Trophoblast cell (in vitro differentiated cells and primary cell): ENCODE data around the gene SMIM14.

Experiments
- DNase-seq, 2 donors: peaks; one replicate each; pipeline ENCODE4 v3.0.0-alpha.2; 2016
- H2AFZ ChIP-seq: 2 replicates; pipeline ENCODE4 v1.6.1; 2013; ENCODE audit warnings: low read length, moderate library complexity, mild to moderate bottlenecking; ENCODE audit not compliant: insufficient read depth, poor library complexity
- H2AK5ac ChIP-seq: 2 replicates; pipeline ENCODE4 v1.6.1; 2013; ENCODE audit warnings: mild to moderate bottlenecking, low read length
- H2BK120ac ChIP-seq: 2 replicates; pipeline ENCODE4 v1.6.1; 2013; ENCODE audit warnings: low read length, mild to moderate bottlenecking, moderate library complexity; ENCODE audit not compliant: insufficient read depth, poor library complexity
- H2BK12ac ChIP-seq: 2 replicates; pipeline ENCODE4 v1.6.1; 2013; ENCODE audit warnings: mild to moderate bottlenecking, low read length, moderate library complexity
- H2BK5ac ChIP-seq: 2 replicates; pipeline ENCODE4 v1.6.1; 2013; ENCODE audit warnings: low read length, low read depth, moderate library complexity, mild to moderate bottlenecking; ENCODE audit not compliant: poor library complexity
- H3K14ac ChIP-seq: 2 replicates; pipeline ENCODE4 v1.6.1; 2013; ENCODE audit warnings: mild to moderate bottlenecking, low read length
- H3K18ac ChIP-seq: 2 replicates; pipeline ENCODE4 v1.6.1; 2013; ENCODE audit warnings: mild to moderate bottlenecking, low read length
- H3K23ac ChIP-seq: 2 replicates; pipeline ENCODE4 v1.6.1; 2013; ENCODE audit warnings: low read length
- H3K27ac ChIP-seq: 2 replicates; pipeline ENCODE4 v1.5.1; 2013; ENCODE audit warnings: low read depth, mild to moderate bottlenecking, inconsistent platforms, low read length, moderate library complexity
- H3K27me3 ChIP-seq: 2 replicates; pipeline ENCODE4 v1.6.1; 2013; ENCODE audit warnings: inconsistent platforms, mild to moderate bottlenecking, low read length, moderate library complexity; ENCODE audit not compliant: insufficient read depth
- H3K36me3 ChIP-seq, 2 experiments: 1 replicate in 1 of 2; 2 replicates in 1 of 2; pipeline ENCODE4 v1.6.1; 2013; ENCODE audit warnings: low read length in 2 of 2, mild to moderate bottlenecking in 2 of 2, moderate library complexity in 1 of 2; ENCODE audit not compliant: insufficient read depth in 2 of 2, control insufficient read depth in 1 of 2
- H3K4ac ChIP-seq: 2 replicates; pipeline ENCODE4 v1.6.1; 2013; ENCODE audit warnings: low read depth, mild to moderate bottlenecking, low read length, moderate library complexity
- H3K4me1 ChIP-seq, 2 experiments: 1 replicate in 1 of 2; 2 replicates in 1 of 2; pipeline ENCODE4 v1.6.1; 2013; ENCODE audit warnings: low read length in 2 of 2, mild to moderate bottlenecking in 2 of 2, moderate library complexity in 1 of 2; ENCODE audit not compliant: insufficient read depth in 2 of 2, control insufficient read depth in 1 of 2
- H3K4me2 ChIP-seq: 2 replicates; pipeline ENCODE4 v1.6.1; 2013; ENCODE audit warnings: inconsistent platforms, mild to moderate bottlenecking, low read length, moderate library complexity
- H3K4me3 ChIP-seq: 2 replicates; pipeline ENCODE4 v1.5.1; 2013; ENCODE audit warnings: mild to moderate bottlenecking, low read depth, low read length, inconsistent platforms
- H3K79me1 ChIP-seq: one replicate; pipeline ENCODE4 v1.6.1; 2013; ENCODE audit warnings: low read length
- H3K79me2 ChIP-seq: 2 replicates; pipeline ENCODE4 v1.6.1; 2013; ENCODE audit warnings: low read length, mild to moderate bottlenecking; ENCODE audit not compliant: control insufficient read depth, insufficient read depth, poor library complexity
- H3K9ac ChIP-seq: 2 replicates; pipeline ENCODE4 v1.6.1; 2013; ENCODE audit warnings: mild to moderate bottlenecking, low read length
- H3K9me3 ChIP-seq: 2 replicates; pipeline ENCODE4 v1.6.1; 2013; ENCODE audit warnings: low read depth, mild to moderate bottlenecking, control low read depth, inconsistent platforms, low read length; ENCODE audit not compliant: insufficient read depth
- H4K12ac ChIP-seq: 2 replicates; pipeline ENCODE4 v1.6.1; 2013; ENCODE audit warnings: low read depth, mild to moderate bottlenecking, low read length, moderate library complexity
- H4K8ac ChIP-seq: 2 replicates; pipeline ENCODE4 v1.6.1; 2013; ENCODE audit warnings: low read depth, mild to moderate bottlenecking, low read length, moderate library complexity
- H4K91ac ChIP-seq: one replicate; pipeline ENCODE4 v1.6.1; 2013; ENCODE audit warnings: low read depth, mild to moderate bottlenecking, low read length, moderate library complexity
- WGBS: extraction: QIAGEN DNeasy Blood & Tissue Kit; methylation state at CpG from one replicate; pipeline ENCODE4 v1.1.7; 2013; ENCODE audit warnings: missing lambda C conversion rate; ENCODE audit not compliant: insufficient read length, insufficient coverage; ENCODE audit errors: extremely low coverage; 5-methylcytosine and 5-hydroxymethylcytosine counted together

Gene SMIM14

DNA sequence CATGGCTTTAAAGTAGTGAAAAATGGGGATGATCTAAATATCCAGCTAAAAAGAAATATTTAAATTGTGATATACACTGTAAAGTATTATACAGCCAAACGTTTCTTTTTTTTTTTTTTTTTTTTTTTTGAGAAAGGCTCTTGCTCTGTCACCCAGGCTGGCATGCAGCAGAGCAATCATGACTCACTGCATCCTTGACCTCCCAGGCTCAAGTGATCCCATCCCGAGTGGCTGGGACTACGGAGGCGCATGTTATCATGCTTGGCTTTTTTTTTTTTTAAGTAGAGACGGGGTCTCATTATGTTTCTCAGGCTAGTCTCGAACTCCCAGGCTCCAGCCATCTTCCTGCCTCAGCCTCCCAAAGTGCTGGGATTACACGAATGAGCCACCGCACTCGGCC lies 17.1 kb downstream of the SMIM14 start:
- H3K14ac ChIP-seq, result no peak overlapping the region
- H2BK12ac ChIP-seq, result no peak overlapping the region
- peaks cover 0 to 1% of the 10 kb centered on the region in 2 experiments for H3K36me3 ChIP-seq
- H2AFZ ChIP-seq, result no peak overlapping the region
- H3K9ac ChIP-seq, result no peak overlapping the region
- H3K4me2 ChIP-seq, result no peak overlapping the region
- H4K12ac ChIP-seq, result no peak overlapping the region
- H2AK5ac ChIP-seq, result no peak overlapping the region
- H3K9me3 ChIP-seq, result no peaks in the 10 kb centered on the region
- no peak overlapping the region for H3K23ac ChIP-seq
- H3K4ac ChIP-seq, result no peak overlapping the region
- no peak overlapping the region for H2BK120ac ChIP-seq
- peak; percentile 57 to 61 for DNase-seq
- H3K18ac ChIP-seq, result no peak overlapping the region
- H3K79me1 ChIP-seq, result no peaks in the 10 kb centered on the region
- no CpG with 5 or more reads among the region's 9 CpGs for WGBS
- H4K91ac ChIP-seq, result no peak overlapping the region
- H3K4me1 ChIP-seq, result no peaks in the 10 kb centered on the region
- H3K27ac ChIP-seq, result no peak overlapping the region
- H3K79me2 ChIP-seq, result no peaks in the 10 kb centered on the region
- H3K27me3 ChIP-seq, result no peaks in the 10 kb centered on the region
- H4K8ac ChIP-seq, result no peak overlapping the region
- no peak overlapping the region for H2BK5ac ChIP-seq
- H3K4me3 ChIP-seq, result no peak overlapping the region

DNA sequence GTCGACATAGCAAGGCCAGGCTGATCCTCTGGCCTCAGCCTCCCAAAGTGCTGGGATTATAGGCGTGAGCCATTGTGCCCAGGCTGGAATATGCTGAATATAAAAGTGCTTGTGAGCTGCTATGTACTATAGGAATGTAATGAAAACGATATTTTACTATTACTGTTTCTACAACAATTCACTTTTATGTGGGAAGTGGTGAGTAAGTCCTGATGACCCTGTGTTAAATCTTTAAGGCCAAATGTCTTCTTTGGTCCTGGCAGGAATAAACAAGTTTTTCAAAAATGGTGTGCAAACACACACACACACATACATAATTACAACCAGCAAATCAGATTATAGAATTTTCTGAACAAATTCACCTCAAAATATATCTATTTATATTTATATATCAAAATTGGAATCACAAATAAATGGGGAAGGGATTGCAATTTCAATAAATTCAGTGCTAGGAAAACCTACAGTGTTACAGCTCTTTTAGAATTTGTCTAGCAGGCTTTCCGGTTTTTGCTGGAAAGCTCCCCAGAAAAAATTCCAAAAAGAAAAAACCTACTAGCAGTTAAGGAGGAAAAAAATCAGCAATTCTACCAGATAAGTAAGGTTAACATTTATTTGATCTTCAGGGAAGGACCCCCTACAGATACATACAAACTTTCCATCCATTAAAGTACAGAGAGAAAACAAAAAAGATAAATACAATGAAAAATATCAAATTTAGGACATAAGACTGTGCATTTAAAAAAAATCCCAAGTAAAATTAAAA lies 17.9 kb downstream of the SMIM14 start:
- WGBS, result no CpG with 5 or more reads among the region's 4 CpGs
- no peaks in the 10 kb centered on the region for H3K27me3 ChIP-seq

DNA sequence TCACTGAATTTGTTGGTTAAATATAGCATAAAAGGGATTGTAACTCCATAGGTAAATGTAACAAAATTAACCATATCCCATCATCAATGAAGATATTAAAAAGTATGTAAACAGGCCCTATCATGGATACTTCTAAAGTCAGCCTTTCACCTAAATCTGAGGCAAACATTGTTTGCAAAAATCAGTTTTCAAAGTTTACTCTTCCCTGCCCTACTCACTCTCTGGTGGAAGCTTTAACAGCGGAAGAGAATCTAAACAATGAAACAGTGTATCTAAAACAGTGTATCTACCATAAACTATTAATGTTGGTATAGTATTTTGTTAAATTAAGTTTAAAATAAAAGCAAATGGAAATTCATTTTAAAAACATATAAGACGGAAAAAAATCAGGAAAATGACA lies 21.1 kb downstream of the SMIM14 start:
- Histone ChIP-seq H4K12ac (no peak overlapping the region), H2BK12ac (no peak overlapping the region), H2BK5ac (no peak overlapping the region), H2AK5ac (no peak overlapping the region), H3K4me2 (no peak overlapping the region), H3K79me2 (no peaks in the 10 kb centered on the region), H3K9ac (no peak overlapping the region), H2AFZ (no peak overlapping the region), H4K8ac (no peak overlapping the region), H3K36me3 (peaks cover 0 to 1% of the 10 kb centered on the region in 2 experiments), H3K79me1 (no peaks in the 10 kb centered on the region), H3K23ac (no peak overlapping the region), H3K4me1 (no peaks in the 10 kb centered on the region), H3K4me3 (no peak overlapping the region), H3K4ac (no peak overlapping the region), H2BK120ac (no peak overlapping the region), H3K9me3 (no peaks in the 10 kb centered on the region), H4K91ac (no peak overlapping the region), H3K14ac (no peak overlapping the region), H3K27me3 (no peaks in the 10 kb centered on the region), H3K18ac (no peak overlapping the region), H3K27ac (no peak overlapping the region)
- no CpG with 5 or more reads among the region's 2 CpGs for WGBS
- no peak for DNase-seq

More for the DNA sequence above, 17.9 kb downstream of the SMIM14 start:
- DNase-seq, result no peak
- H2BK120ac ChIP-seq, result no peak overlapping the region
- H2BK5ac ChIP-seq, result no peak overlapping the region
- no peak overlapping the region for H2AK5ac ChIP-seq
- H4K8ac ChIP-seq, result no peak overlapping the region
- no peaks in the 10 kb centered on the region for H3K9me3 ChIP-seq
- H3K14ac ChIP-seq, result no peak overlapping the region
- no peaks in the 10 kb centered on the region for H3K79me1 ChIP-seq
- H3K4me3 ChIP-seq, result no peak overlapping the region
- H3K9ac ChIP-seq, result no peak overlapping the region
- H3K36me3 ChIP-seq, result peaks cover 0 to 1% of the 10 kb centered on the region in 2 experiments
- no peak overlapping the region for H2BK12ac ChIP-seq
- no peak overlapping the region for H4K91ac ChIP-seq
- no peak overlapping the region for H4K12ac ChIP-seq
- no peaks in the 10 kb centered on the region for H3K79me2 ChIP-seq
- H3K18ac ChIP-seq, result no peak overlapping the region
- H3K27ac ChIP-seq, result no peak overlapping the region
- H3K23ac ChIP-seq, result no peak overlapping the region
- no peak overlapping the region for H3K4me2 ChIP-seq
- H2AFZ ChIP-seq, result no peak overlapping the region
- H3K4me1 ChIP-seq, result no peaks in the 10 kb centered on the region
- H3K4ac ChIP-seq, result no peak overlapping the region

DNA sequence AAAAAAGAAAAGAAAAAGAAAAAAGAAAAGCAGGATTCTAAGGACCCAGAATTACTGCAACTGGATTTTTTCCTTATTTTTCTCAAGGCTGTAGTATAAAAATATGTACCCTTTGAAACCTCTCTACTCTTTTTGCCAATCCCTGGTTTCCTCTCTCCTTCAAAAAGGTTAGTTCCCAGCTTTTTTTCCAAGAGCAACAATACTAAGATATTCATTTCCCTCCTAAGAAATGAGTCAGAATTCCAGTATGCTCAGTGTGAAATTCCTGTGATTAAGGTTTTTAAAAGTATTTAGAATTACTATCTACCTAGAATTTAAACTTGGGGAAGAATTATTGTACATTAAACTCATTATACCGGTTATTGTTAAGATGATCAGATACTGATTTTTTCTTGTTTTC lies 22.0 kb downstream of the SMIM14 start:
- Histone ChIP-seq H4K91ac (no peak overlapping the region), H3K14ac (no peak overlapping the region), H2BK12ac (no peak overlapping the region), H3K79me2 (no peaks in the 10 kb centered on the region), H3K27me3 (no peaks in the 10 kb centered on the region), H3K9me3 (no peaks in the 10 kb centered on the region), H3K4me2 (no peak overlapping the region), H2AK5ac (no peak overlapping the region), H3K4me1 (no peaks in the 10 kb centered on the region), H3K23ac (no peak overlapping the region), H2BK5ac (no peak overlapping the region), H4K12ac (no peak overlapping the region), H3K4me3 (no peak overlapping the region), H2BK120ac (no peak overlapping the region), H4K8ac (no peak overlapping the region), H3K79me1 (no peaks in the 10 kb centered on the region), H2AFZ (no peak overlapping the region), H3K9ac (no peak overlapping the region), H3K18ac (no peak overlapping the region), H3K4ac (no peak overlapping the region), H3K27ac (no peak overlapping the region), H3K36me3 (peaks cover 0 to 1% of the 10 kb centered on the region in 2 experiments)
- DNase-seq, result peak in 1 of 2 donors; percentile 54
- WGBS, result no CpG with 5 or more reads among the region's 1 CpG
